Thyroid gland (tissue), 4 donors: ENCODE results near the gene MEIS1. TPM values are rescaled to one million over a fixed set of nuclear protein-coding genes. Genes with fewer than 3 reads are reported as not detected.

ENCODE experiments used
- DNase-seq, 2 donors: peaks; one replicate each; pipeline ENCODE4 v3.0.0-alpha.2; 2019
- H3K27ac ChIP-seq, 3 donors: fragments of 200-600 bp; sonication (generic); 1 replicate in 2 of 3; 2 replicates in 1 of 3; pipeline ENCODE4 v1.5.1; 2016 to 2019; ENCODE audit warnings: mild to moderate bottlenecking in 1 of 3, moderate library complexity in 1 of 3
- H3K27me3 ChIP-seq: fragments of 200-600 bp; sonication (generic); one replicate; pipeline ENCODE4 v1.5.1; 2019
- H3K36me3 ChIP-seq, 2 donors: fragments of 200-600 bp; sonication (generic); one replicate each; pipeline ENCODE4 v1.5.1; 2016 to 2019
- H3K4me1 ChIP-seq, 2 donors: fragments of 200-600 bp; sonication (generic); one replicate each; pipeline ENCODE4 v1.5.1; 2017 to 2019
- H3K4me3 ChIP-seq, 3 donors: fragments of 200-600 bp; sonication (generic); replicated peaks in 1 of 3; 1 replicate in 2 of 3; 2 replicates in 1 of 3; pipeline ENCODE4 v1.5.1; 2016; ENCODE audit warnings: mild to moderate bottlenecking in 1 of 3
- H3K9me3 ChIP-seq: fragments of 200-600 bp; sonication (generic); one replicate; pipeline ENCODE4 v1.5.1; 2017
- CTCF ChIP-seq, 6 experiments: fragments of 200-600 bp in 3 of 6; fragments of 450-650 bp in 3 of 6; sonication (generic) in 3 of 6; IDR thresholded peaks; one replicate each; pipeline ENCODE4 v1.5.1; 2016 to 2019; ENCODE audit warnings: antibody characterized with exemption in 6 of 6, mild to moderate bottlenecking in 2 of 6, inconsistent platforms in 1 of 6, moderate library complexity in 1 of 6
- POLR2A ChIP-seq, 2 donors: fragments of 450-650 bp; IDR thresholded peaks; one replicate each; pipeline ENCODE4 v1.6.1; 2017; ENCODE audit warnings: antibody characterized with exemption in 2 of 2, mild to moderate bottlenecking in 2 of 2, moderate library complexity in 1 of 2
- WGBS, 2 donors: methylation state at CpG; one replicate each; pipeline ENCODE4 v1.1.5; 2017; 5-methylcytosine and 5-hydroxymethylcytosine counted together
- intact Hi-C: fragments of 100-400 bp; cut with DNase I; formaldehyde crosslinking; loops from one replicate; pipeline ENCODE4 v1.15.1; 2023
- total RNA-seq, 4 donors: library from RNA; depleted of rRNA; stranded (reverse); fragments of >200 nt; gene quantifications; one replicate each; pipeline ENCODE4 v1.2.3, GENCODE V29; 2016

MEIS1 gene
- total RNA-seq, 4 donors from 2014 or later, result 6.8 to 11.8 (median 9.4) TPM

- no peaks in the 10 kb centered on the region for H3K9me3 ChIP-seq
- WGBS, 2 donors, result 62 to 66% methylated on average over 5 of the region's 5 CpGs
- no peak for TF ChIP-seq POLR2A (IDR thresholded peaks at IDR 0.05)
- TF ChIP-seq CTCF (IDR thresholded peaks at IDR 0.05), result no peak
- no peak overlapping the region for H3K27ac ChIP-seq
- no peak overlapping the region for H3K4me3 ChIP-seq
- no peaks in the 10 kb centered on the region for H3K27me3 ChIP-seq
- no peaks in the 10 kb centered on the region for H3K36me3 ChIP-seq
- intact Hi-C loops, result no loop called here
- no peak for DNase-seq
- H3K4me1 ChIP-seq, result peaks cover 0 to 9% of the 10 kb centered on the region in 2 donors
Measured at GRCh38 chr2:66496670-66497420, 61.9 kb downstream of the MEIS1 start.

GRCh38 chr2:66497431-66498288 lies 62.7 kb downstream of the MEIS1 start:
- DNase-seq, result no peak
- Histone ChIP-seq H3K4me3 (no peak overlapping the region), H3K4me1 (peaks cover 0 to 5% of the 10 kb centered on the region in 2 donors), H3K27ac (no peak overlapping the region), H3K9me3 (no peaks in the 10 kb centered on the region), H3K27me3 (no peaks in the 10 kb centered on the region), H3K36me3 (no peaks in the 10 kb centered on the region)
- 81 to 83% methylated on average over 6 of the region's 6 CpGs for WGBS, 2 donors
- no peak for TF ChIP-seq POLR2A (IDR thresholded peaks at IDR 0.05)
- intact Hi-C loops, result no loop called here

- H3K27ac ChIP-seq, result no peak overlapping the region
- DNase-seq, result no peak
- H3K9me3 ChIP-seq, result no peaks in the 10 kb centered on the region
- TF ChIP-seq CTCF (IDR thresholded peaks at IDR 0.05), result no peak
- TF ChIP-seq POLR2A (IDR thresholded peaks at IDR 0.05), result no peak
- no peaks in the 10 kb centered on the region for H3K36me3 ChIP-seq
- H3K4me3 ChIP-seq, result no peak overlapping the region
- peaks cover 0 to 3% of the 10 kb centered on the region in 2 donors for H3K4me1 ChIP-seq
- intact Hi-C loops, result no loop called here
- 69 to 74% methylated on average over 5 of the region's 5 CpGs for WGBS, 2 donors
- H3K27me3 ChIP-seq, result no peaks in the 10 kb centered on the region
Measured at GRCh38 chr2:66498289-66498975, 63.5 kb downstream of the MEIS1 start.

DNA sequence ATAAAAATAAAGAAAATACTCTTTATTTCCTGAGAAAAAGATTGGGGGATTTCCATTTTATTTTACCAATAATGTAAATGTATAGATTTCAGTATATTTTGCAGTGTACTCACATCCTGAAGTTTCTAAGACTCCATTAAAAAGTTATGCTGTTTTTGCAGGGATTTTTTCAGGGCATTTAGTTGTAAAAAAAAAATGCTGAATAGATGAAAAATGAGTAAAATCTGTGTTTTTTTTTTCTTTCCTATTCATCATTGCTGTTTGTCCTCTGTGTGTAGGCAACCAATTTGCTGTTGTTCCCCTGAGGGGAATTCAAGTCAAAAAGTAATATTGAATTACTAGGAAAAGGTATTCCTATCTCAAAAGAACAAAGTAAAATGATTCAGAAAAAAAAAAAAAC lies 66.3 kb downstream of the MEIS1 start:
- intact Hi-C loops, result no loop called here
- TF ChIP-seq CTCF (IDR thresholded peaks at IDR 0.05) (no peak), POLR2A (IDR thresholded peaks at IDR 0.05) (no peak)
- no peak overlapping the region for H3K4me3 ChIP-seq
- DNase-seq, result no peak
- no peaks in the 10 kb centered on the region for H3K9me3 ChIP-seq
- H3K36me3 ChIP-seq, result no peaks in the 10 kb centered on the region
- H3K27me3 ChIP-seq, result no peaks in the 10 kb centered on the region
- H3K4me1 ChIP-seq, result peaks cover 0 to 2% of the 10 kb centered on the region in 2 donors
- no peak overlapping the region for H3K27ac ChIP-seq

GRCh38 chr2:66506265-66506664 lies 71.3 kb downstream of the MEIS1 start:
- TF ChIP-seq CTCF (IDR thresholded peaks at IDR 0.05) (no peak), POLR2A (IDR thresholded peaks at IDR 0.05) (no peak)
- WGBS, 2 donors, result 90 to 96% methylated on average over 5 of the region's 5 CpGs
- Histone ChIP-seq H3K36me3 (no peaks in the 10 kb centered on the region), H3K4me3 (no peak overlapping the region), H3K9me3 (no peaks in the 10 kb centered on the region), H3K27ac (no peak overlapping the region), H3K27me3 (no peaks in the 10 kb centered on the region), H3K4me1 (no peaks in the 10 kb centered on the region)
- no peak for DNase-seq
- intact Hi-C loops, result no loop called here
